ENCODE results near the gene JUN. TPM values are rescaled to one million over a fixed set of nuclear protein-coding genes. Genes with fewer than 3 reads are reported as not detected.

Gene JUN
- total and polyA plus RNA-seq, 4 donors, result 15.0 to 29.8 (median 17.5) TPM

DNA sequence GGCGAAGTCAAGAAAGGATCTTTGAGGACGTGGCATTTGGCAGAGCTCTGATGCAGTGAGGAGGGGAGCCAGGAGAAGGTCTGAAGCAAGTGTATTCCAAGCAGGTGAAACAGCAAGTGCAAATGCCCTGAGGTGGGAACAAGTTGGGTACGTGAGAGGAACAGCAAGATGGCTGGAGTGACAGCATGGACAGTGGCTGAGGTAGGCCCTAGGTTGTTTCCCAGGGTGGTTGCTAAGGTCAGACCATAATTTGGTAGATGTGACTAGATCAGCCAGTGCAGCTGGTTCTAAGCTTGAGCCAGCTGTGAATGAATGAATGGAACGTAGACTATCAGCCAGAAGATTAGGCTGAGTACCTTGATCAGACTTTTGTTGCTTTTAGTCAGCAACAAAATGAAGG is 37.5 kb upstream of the JUN start:
- no peaks in the 10 kb centered on the region for H3K27me3 ChIP-seq (ENCODE audit: control insufficient read depth in 4 of 4, insufficient read depth in 4 of 4, low read length in 3 of 4)
- WGBS, result 97% methylated on average over 4 of the region's 4 CpGs
- no peak for DNase-seq (ENCODE audit: low spot score)
- H3K36me3 ChIP-seq (ENCODE audit: control insufficient read depth in 4 of 4, insufficient read depth in 3 of 4, low read depth in 1 of 4, low read length in 3 of 4), result no peaks in the 10 kb centered on the region
- no peak overlapping the region for H3K9ac ChIP-seq (ENCODE audit: low read depth in 1 of 2, low read length in 2 of 2)
- H3K9me3 ChIP-seq (ENCODE audit: control insufficient read depth in 4 of 4, low read length in 3 of 4), result no peaks in the 10 kb centered on the region
- TF ChIP-seq TAF1 (conservative IDR thresholded peaks at IDR 0.05), result no peak
- no peak for TF ChIP-seq YY1 (IDR thresholded peaks at IDR 0.05)
- no peak for TF ChIP-seq HNF4A (conservative IDR thresholded peaks at IDR 0.05)
- TF ChIP-seq, protein P1, sequence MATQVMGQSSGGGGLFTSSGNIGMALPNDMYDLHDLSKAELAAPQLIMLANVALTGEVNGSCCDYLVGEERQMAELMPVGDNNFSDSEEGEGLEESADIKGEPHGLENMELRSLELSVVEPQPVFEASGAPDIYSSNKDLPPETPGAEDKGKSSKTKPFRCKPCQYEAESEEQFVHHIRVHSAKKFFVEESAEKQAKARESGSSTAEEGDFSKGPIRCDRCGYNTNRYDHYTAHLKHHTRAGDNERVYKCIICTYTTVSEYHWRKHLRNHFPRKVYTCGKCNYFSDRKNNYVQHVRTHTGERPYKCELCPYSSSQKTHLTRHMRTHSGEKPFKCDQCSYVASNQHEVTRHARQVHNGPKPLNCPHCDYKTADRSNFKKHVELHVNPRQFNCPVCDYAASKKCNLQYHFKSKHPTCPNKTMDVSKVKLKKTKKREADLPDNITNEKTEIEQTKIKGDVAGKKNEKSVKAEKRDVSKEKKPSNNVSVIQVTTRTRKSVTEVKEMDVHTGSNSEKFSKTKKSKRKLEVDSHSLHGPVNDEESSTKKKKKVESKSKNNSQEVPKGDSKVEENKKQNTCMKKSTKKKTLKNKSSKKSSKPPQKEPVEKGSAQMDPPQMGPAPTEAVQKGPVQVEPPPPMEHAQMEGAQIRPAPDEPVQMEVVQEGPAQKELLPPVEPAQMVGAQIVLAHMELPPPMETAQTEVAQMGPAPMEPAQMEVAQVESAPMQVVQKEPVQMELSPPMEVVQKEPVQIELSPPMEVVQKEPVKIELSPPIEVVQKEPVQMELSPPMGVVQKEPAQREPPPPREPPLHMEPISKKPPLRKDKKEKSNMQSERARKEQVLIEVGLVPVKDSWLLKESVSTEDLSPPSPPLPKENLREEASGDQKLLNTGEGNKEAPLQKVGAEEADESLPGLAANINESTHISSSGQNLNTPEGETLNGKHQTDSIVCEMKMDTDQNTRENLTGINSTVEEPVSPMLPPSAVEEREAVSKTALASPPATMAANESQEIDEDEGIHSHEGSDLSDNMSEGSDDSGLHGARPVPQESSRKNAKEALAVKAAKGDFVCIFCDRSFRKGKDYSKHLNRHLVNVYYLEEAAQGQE (IDR thresholded peaks at IDR 0.05), result no peak
- no peak for TF ChIP-seq RXRA (IDR thresholded peaks at IDR 0.05)
- H3K27ac ChIP-seq (ENCODE audit: low read depth in 1 of 2, low read length in 2 of 2), result no peak overlapping the region
- peaks cover 0 to 6% (median 0%) of the 10 kb centered on the region in 4 donors for H3K4me1 ChIP-seq (ENCODE audit: control insufficient read depth in 4 of 4, insufficient read depth in 4 of 4, low read length in 3 of 4)
- no peak overlapping the region for H3K4me3 ChIP-seq (ENCODE audit: low read depth in 1 of 3, low read length in 3 of 3)

DNA sequence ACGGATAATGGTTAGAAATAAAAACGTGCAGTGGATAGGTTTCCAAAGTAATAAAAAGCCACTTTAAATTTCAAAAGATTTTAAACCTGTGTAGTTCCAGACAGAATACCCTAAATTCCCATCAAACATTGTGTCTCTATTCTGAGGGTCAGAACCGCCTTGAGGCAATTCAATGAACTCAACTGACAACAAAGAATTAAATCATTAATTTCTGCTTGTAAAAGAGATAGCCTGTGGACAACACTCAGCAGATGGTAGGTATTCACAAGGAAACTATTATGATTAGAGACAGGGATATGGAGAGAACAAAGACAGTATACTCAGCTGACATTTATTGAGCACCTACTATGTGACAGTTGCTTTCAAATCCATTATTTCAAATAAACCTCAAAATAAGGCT is 35.1 kb upstream of the JUN start:
- TF ChIP-seq HNF4A (conservative IDR thresholded peaks at IDR 0.05) (no peak), FOXA2 (IDR thresholded peaks at IDR 0.05) (no peak), EGR1 (IDR thresholded peaks at IDR 0.05; ENCODE audit: low read depth in 2 of 2) (no peak), NR2F2 (IDR thresholded peaks at IDR 0.05) (no peak), TAF1 (conservative IDR thresholded peaks at IDR 0.05) (no peak)
- TF ChIP-seq, protein P1 (IDR thresholded peaks at IDR 0.05), result no peak
- TF ChIP-seq, protein P2, sequence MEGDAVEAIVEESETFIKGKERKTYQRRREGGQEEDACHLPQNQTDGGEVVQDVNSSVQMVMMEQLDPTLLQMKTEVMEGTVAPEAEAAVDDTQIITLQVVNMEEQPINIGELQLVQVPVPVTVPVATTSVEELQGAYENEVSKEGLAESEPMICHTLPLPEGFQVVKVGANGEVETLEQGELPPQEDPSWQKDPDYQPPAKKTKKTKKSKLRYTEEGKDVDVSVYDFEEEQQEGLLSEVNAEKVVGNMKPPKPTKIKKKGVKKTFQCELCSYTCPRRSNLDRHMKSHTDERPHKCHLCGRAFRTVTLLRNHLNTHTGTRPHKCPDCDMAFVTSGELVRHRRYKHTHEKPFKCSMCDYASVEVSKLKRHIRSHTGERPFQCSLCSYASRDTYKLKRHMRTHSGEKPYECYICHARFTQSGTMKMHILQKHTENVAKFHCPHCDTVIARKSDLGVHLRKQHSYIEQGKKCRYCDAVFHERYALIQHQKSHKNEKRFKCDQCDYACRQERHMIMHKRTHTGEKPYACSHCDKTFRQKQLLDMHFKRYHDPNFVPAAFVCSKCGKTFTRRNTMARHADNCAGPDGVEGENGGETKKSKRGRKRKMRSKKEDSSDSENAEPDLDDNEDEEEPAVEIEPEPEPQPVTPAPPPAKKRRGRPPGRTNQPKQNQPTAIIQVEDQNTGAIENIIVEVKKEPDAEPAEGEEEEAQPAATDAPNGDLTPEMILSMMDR (IDR thresholded peaks at IDR 0.05; ENCODE audit: low read depth, low read length, missing input control), result no peak
- H3K9ac ChIP-seq (ENCODE audit: low read depth in 1 of 2, low read length in 2 of 2), result no peak overlapping the region
- no peaks in the 10 kb centered on the region for H3K36me3 ChIP-seq (ENCODE audit: control insufficient read depth in 4 of 4, insufficient read depth in 3 of 4, low read depth in 1 of 4, low read length in 3 of 4)
- no peak for DNase-seq (ENCODE audit: low spot score)
- H3K9me3 ChIP-seq (ENCODE audit: control insufficient read depth in 4 of 4, low read length in 3 of 4), result no peaks in the 10 kb centered on the region
- H3K4me1 ChIP-seq (ENCODE audit: control insufficient read depth in 4 of 4, insufficient read depth in 4 of 4, low read length in 3 of 4), result peaks cover 1 to 12% (median 4%) of the 10 kb centered on the region in 4 donors
- no peak overlapping the region for H3K27ac ChIP-seq (ENCODE audit: low read depth in 1 of 2, low read length in 2 of 2)
- no peaks in the 10 kb centered on the region for H3K27me3 ChIP-seq (ENCODE audit: control insufficient read depth in 4 of 4, insufficient read depth in 4 of 4, low read length in 3 of 4)
- WGBS, result 90% methylated on average over 3 of the region's 3 CpGs
- no peak overlapping the region for H3K4me3 ChIP-seq (ENCODE audit: low read depth in 1 of 3, low read length in 3 of 3)

All from liver (tissue), 9 donors.